ENCODE measurements around the gene PRSS2. TPM values are rescaled to one million over a fixed set of nuclear protein-coding genes. Genes with fewer than 3 reads are reported as not detected.

PRSS2 gene
- total and polyA plus RNA-seq, 9 of the 15 experiments (the other 6 are each of a cell fraction or from before 2014, with no cell fraction given): 1.3 to 23.9 (median 3.8) TPM

- H2AFZ ChIP-seq (ENCODE audit: low read depth, low read length): no peak overlapping the region
- H3K27me3 ChIP-seq (ENCODE audit: control insufficient read depth in 2 of 2, insufficient read depth in 2 of 2, low read length in 2 of 2): peaks cover 0 to 29% of the 10 kb centered on the region in 2 experiments; a peak in 4 of 5 replicates
- H3K9me1 ChIP-seq (ENCODE audit: control insufficient read depth, insufficient read depth, low read length): no peaks in the 10 kb centered on the region
- FAIRE-seq (no peak), ATAC-seq (no peak), DNase-seq (ENCODE audit: extremely low read depth in 1 of 4, low spot score in 3 of 4) (peak in 1 of 4 experiments; percentile 34)
- intact Hi-C loops (cut with micrococcal nuclease): no loop called here
- 0% methylated on average over 1 of the region's 1 CpG for WGBS (ENCODE audit: insufficient coverage, low coverage, missing lambda C conversion rate)
- no peaks in the 10 kb centered on the region for H3K79me2 ChIP-seq (ENCODE audit: control insufficient read depth, insufficient read depth, low read length)
- no peak overlapping the region for H3K4me3 ChIP-seq
- BruUV-seq (replicated peaks): no TSS peak
- no peak overlapping the region for H3K4me2 ChIP-seq (ENCODE audit: insufficient read depth, low read length)
- H3K36me3 ChIP-seq (ENCODE audit: control insufficient read depth, insufficient read depth, low read length): no peaks in the 10 kb centered on the region
- no peak overlapping the region for H3K9ac ChIP-seq (ENCODE audit: insufficient read depth in 1 of 2, low read depth in 2 of 2, low read length in 2 of 2)
- no peaks in the 10 kb centered on the region for H4K20me1 ChIP-seq (replicated peaks; ENCODE audit: control insufficient read depth, insufficient read depth, low read length)
- in situ Hi-C loops (cut with MboI): loop anchor here (25.0 kb wide), 1 partner anchor 153 kb away; no protein-coding TSS in a partner anchor
- no peak overlapping the region for H3K27ac ChIP-seq (ENCODE audit: extremely low read depth, low read depth, low read length)
- ChIA-PET POLR2A (interaction anchor here (0.9 to 1.0 kb wide), 2 partner anchors 44 to 145 kb away, joined by 3 read pairs; no protein-coding TSS in a partner anchor), CTCF (ENCODE audit: low intra/inter-chr PET ratio) (no interaction called here)
- no peaks in the 10 kb centered on the region for H3K9me3 ChIP-seq (replicated peaks; ENCODE audit: control insufficient read depth, insufficient read depth, low read depth, low read length)
- H3K4me1 ChIP-seq (replicated peaks in 1 of 2; ENCODE audit: control insufficient read depth in 2 of 2, insufficient read depth in 2 of 2, low read length in 2 of 2): peaks cover 0 to 17% of the 10 kb centered on the region in 2 experiments; a peak in 3 of 5 replicates
- TF ChIP-seq RAD51 (IDR thresholded peaks at IDR 0.05; ENCODE audit: borderline replicate concordance, low read depth) (no peak), ID3 (CRISPR knock-in tag; IDR thresholded peaks at IDR 0.05) (no peak), ID3 (tag; IDR thresholded peaks at IDR 0.05) (peak; percentile 83), ILK (tag; IDR thresholded peaks at IDR 0.05; ENCODE audit: borderline replicate concordance, low read depth) (no peak), HOXB6 (CRISPR knock-in tag; IDR thresholded peaks at IDR 0.05; ENCODE audit: borderline replicate concordance) (no peak), ZKSCAN1 (IDR thresholded peaks at IDR 0.05; ENCODE audit: low read depth, low read length) (no peak), KLF16 (IDR thresholded peaks at IDR 0.05) (no peak), KDM5B (IDR thresholded peaks at IDR 0.05; ENCODE audit: insufficient replicate concordance, low read depth, low read length) (no peak), ZNF282 (CRISPR knock-in tag; IDR thresholded peaks at IDR 0.05) (no peak), FOSL1 (tag; conservative IDR thresholded peaks at IDR 0.05) (peak; percentile 51), CBX1 (IDR thresholded peaks at IDR 0.05; ENCODE audit: low read depth) (no peak), SNRNP70 (optimal IDR thresholded peaks at IDR 0.05; ENCODE audit: low read depth, low read length) (no peak), LARP7 (IDR thresholded peaks at IDR 0.05) (no peak), LCOR (CRISPR knock-in tag; IDR thresholded peaks at IDR 0.05) (peak; percentile 56; the same call in 1 of the 2 replicates), U2AF1 (optimal IDR thresholded peaks at IDR 0.05; ENCODE audit: low read depth, low read length) (no peak), NFIC (IDR thresholded peaks at IDR 0.05) (peak; percentile 81), CBFA2T3 (IDR thresholded peaks at IDR 0.05) (0 out of 2 replicates have a peak, but pooled peaks have one; percentile 28), ARID1B (IDR thresholded peaks at IDR 0.05) (no peak), SP1 (CRISPR knock-in tag; IDR thresholded peaks at IDR 0.05) (no peak), HDAC8 (tag; IDR thresholded peaks at IDR 0.05) (no peak), TCF3 (CRISPR knock-in tag; IDR thresholded peaks at IDR 0.05) (0 out of 2 replicates have a peak, but pooled peaks have one; percentile 8), ZNF518B (CRISPR knock-in tag; IDR thresholded peaks at IDR 0.05) (no peak), GABPB2 (CRISPR knock-in tag; conservative IDR thresholded peaks at IDR 0.05) (no peak)
Observed at GRCh38 chr7:142790555-142790954, 19.8 kb downstream of the PRSS2 start.

All from K562 (cell line).